NCI-H2196 treated with DMSO at 0.1 percent for 48 hours (cell line): ENCODE results near the gene LYG1.
"Not testable (repeated sequence)": the region's sequence is repeated elsewhere in the genome, so short reads cannot be mapped to it uniquely, and the experiment has no call there.

Source experiments
- DNase-seq: peaks from one replicate; lab custom pipeline; 2025; ENCODE audit not compliant: unreplicated experiment; lab: John Stamatoyannopoulos, UW

LYG1 gene

DNA sequence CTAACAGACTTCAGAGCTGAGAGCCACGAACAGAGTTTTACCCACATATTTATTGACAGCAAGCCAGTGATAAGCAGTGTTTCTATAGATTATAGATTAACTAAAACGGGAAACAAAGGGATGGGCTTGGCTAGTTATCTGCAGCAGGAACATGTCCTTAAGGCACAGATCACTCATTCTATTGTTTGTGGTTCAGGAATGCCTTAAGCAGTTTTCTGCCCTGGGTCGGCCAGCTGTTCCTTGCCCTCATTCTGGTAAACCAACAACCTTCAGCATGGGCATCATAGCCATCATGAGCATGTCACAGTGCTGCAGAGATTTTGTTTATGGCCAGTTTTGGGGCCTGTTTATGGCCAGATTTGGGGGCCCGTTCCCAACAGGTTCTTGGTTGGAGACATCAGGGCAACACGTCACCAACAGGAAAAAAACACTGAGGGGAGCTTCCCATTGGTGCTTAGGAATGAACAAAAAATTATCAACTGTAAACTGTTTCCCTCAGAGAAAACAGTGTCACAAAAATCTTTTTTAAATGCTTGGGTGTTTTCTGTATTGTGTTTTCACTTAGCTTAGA is 22.7 kb downstream of the LYG1 start:
- not testable (repeated sequence) for DNase-seq

DNA sequence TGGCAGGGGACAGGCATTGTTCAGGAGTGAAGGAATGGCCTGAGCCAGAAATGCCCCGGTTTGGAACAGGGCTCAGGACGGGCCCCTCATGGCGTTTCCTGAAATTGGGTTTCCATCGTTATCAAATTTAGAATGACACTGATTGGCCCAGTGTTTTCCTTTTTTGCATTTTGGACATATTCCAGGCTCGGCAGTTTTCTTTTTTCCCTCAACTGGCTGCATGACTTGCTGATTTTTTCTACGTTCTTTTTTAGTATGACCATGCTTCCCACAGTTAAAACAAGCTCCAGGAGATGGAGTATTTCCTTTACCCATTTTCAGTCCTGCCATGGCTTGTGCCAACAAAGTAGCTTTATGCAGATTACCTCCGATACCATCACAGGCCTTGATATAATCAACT is 25.1 kb downstream of the LYG1 start:
- DNase-seq = no peak

DNA sequence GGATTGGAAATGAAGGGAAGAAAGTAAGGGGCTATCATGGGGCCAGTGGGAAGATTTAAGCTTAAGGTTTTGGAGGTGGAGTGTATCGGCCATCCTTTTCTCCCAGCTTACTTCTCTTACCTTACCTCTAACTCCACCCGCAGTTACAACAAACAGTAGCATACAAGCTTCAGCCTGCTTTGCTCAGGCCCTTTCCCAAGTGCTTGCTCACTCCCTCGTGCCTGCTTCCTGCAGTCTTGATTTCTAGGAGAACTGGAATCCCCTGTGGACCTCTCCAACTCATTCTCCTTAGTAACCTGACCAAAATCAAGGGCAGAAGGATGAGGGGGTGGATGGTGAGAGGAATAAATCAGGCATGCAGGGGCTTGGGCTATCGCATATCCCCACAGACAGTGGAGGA is 39.8 kb downstream of the LYG1 start:
- DNase-seq = no peak

DNA sequence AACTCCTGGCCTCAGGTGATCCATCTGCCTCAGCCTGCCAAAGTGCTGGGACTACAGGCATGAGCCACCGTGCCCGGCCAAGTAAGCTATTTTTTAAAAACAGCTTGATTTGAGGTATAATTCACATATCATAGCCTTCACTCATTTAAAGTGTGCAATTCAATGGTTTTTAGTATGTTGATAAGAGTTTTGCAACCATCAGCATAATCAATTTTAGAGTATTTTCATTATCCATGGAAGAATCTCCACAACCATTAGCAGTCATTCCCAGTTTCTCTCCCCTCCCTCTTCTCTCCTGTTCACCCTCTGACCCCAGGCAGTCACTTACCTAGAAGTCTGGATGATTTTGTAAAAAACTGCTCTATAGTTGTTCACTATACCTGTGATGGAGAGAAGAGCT is 40.8 kb downstream of the LYG1 start:
- DNase-seq = no peak

DNA sequence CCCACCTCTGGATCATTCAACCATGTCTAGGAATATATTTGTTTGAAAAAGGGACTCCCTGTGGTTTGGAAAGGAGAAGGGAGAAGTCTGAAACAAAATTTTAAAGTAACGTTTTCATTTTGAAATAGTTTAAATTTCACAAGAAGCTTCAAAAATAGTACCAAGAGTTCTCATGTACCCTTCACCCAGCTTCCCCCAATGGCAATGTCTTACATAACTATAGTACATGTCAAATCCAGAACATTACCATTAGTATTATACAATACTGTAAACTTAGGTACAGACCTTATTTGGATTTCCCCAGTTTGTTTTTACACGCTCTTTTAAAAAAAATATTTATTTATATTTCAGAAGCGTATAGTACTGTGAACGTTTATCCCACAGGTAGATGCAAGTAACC is 41.5 kb downstream of the LYG1 start:
- DNase-seq = no peak

DNA sequence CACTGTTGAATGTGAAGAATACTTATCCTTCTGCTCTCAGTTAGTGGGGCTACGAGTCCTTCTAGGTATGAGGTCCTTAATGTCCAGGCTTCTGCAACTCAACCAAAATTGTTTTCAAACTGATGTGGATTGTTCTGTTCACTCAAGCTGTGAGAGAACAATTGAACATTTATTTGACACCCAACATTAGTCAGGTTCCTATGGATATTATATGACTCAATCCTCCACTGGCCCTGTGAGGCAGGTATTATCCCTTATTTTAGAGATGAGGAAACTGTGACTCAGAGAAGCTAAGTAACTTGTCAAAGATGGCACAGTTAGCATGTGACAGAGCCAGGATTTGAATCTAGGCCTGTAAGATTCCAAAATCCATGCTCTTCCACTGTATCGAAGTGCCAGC is 44.3 kb downstream of the LYG1 start:
- DNase-seq = no peak

DNA sequence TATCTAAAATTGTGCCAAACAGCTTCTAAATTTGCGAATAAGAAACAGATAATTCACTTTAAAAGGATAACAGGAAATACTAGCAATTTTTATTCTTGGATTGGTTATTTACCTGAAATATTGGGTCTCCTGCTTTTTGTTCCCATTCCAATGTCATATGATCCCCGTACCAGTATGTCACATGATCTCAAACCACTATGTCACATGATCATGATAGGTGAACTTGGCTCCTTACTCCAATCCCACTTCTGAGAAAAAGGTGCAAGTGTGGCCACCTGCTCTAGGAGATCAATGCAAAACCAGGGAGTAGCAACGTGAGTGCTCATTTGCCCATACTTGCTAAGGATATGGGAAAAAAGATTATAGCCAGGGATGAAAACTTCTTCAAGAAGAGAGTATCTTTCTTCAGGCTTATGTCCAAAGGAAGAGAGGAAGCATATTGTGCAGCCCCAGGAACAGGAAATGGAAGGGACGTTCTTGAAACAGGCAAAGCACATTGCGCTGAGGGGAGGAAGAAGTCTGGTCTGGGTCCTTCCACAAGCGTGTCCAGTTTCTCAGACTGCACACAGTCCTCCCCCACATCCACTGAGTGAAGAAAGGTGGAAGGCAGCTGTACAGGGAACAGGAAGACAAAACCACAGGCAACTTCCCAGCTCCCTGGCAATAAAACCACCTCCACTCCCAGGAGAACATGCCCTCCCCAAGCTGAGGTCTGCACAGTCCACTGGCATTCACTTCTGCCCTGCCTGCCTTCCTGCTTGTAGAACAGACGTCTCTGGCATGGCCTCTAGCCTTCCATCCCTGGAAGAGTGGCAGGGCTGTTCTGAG is 45.3 kb downstream of the LYG1 start, which contains the start of gene LYG2:
TSS of gene LYG2 (minus strand) at position 176 of the 828 bp plus-strand sequence. CDS start 1,406 bp downstream, outside the sequence.
- DNase-seq = no peak

DNA sequence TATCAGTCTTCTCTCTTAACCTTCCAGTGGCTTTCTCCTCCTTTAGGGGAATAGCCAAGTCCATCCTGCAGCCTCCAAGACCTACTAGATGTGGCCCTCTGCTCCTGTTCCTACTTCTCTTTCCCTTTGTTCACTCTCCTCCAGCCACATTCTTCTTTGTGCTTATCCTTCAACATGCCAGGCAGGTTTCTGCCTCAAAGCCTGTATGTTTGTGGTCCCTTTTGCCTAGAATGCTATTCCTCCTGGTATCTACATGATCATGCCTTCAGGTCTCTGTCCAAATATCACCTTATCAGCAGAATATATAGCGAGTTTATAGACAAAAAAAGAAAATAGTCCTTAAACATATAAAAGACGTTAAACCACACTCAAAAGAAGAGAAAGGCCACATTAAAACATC is 51.0 kb downstream of the LYG1 start:
- DNase-seq = no peak

DNA sequence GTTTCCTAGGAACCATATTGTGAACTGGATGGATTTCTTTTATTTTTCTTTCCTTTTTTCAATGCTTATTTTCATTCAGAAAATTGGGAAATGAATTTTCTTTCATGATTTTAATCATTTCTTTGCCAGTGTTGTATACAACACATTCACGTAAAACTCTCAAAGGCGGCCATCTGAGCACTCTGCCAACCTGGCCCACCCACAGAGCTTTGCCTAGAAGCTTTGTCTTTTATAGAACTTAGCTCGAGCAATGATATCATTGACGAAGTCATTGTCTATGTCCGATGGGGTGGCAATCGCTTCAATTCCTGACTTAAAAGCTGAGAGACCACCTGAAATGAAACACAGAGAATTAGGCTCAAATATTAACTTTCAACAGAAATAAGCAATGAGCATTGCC is 58.8 kb downstream of the LYG1 start:
- no peak for DNase-seq

DNA sequence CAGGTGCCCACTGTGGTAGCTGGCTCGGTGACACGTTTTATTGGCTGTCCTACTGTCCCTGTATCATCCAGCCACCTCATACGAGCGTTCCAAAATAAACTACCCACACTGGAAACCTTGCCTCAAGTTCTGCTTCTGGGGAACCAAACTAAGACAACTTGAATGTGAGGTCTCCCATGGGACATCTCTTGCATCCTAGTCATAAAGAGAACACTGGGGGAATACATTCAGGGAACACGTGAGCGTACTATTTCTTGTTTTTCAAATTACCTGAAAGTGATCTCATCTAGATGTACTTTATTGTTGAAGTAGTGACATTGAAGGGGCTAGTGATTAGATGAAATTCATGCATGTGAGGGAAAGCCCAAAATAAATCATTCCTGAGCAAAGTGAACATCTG is 60.6 kb downstream of the LYG1 start:
- DNase-seq = no peak

DNA sequence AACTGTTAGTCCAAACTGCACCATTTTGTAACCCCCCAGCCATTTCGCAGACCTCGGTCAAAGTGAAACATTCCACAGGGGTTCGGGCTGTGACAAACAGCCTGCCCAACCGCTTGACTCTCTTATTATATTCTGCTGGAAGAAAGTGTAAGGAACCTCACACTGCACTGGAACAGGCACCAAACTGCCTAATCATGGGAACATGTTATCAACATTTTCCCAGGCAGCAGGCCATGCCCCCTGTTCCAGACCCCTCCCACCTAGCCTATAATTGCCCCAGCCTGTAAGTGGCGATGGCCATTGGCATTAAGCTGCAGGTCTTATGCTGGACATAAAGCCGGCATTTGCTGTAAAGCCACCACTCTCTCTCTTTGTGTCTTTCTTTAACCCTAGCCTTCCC is 62.4 kb downstream of the LYG1 start:
- no peak for DNase-seq
